ENCODE results near the gene IRF2BP2.

Gene IRF2BP2

DNA sequence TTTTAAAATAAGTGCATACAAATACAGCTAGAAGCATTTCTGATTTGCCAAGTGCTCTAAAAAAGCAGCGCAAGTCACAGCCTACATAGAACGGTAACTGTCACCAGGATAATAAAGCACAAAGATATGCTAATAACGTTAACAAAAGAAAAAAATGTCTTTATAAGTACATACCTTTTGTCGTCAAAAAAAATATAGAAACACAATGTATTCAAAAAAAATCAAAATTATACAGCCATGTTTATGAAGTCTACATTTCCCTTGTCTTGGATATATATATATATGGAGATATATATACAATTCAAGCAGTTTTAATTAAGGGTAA lies 3.2 kb downstream of the IRF2BP2 start:
- Histone ChIP-seq H3K27me3 (ENCODE audit: insufficient read depth, low read length, poor library complexity) (no peaks in the 10 kb centered on the region), H3K4me3 (ENCODE audit: low read length) (no peak overlapping the region), H3K23ac (ENCODE audit: low read length) (no peak overlapping the region), H3K4me1 (ENCODE audit: control insufficient read depth, low read depth, low read length) (peaks cover 6% of the 10 kb centered on the region), H2BK120ac (ENCODE audit: low read depth, low read length) (no peak overlapping the region), H4K8ac (ENCODE audit: low read depth, low read length) (no peak overlapping the region), H3K27ac (ENCODE audit: low read depth, low read length) (no peak overlapping the region), H2BK15ac (replicated peaks; ENCODE audit: low read depth) (no peak overlapping the region), H3K36me3 (ENCODE audit: control insufficient read depth, insufficient read depth, low read length) (peaks cover 4% of the 10 kb centered on the region), H3K56ac (ENCODE audit: low read length) (no peak overlapping the region), H2AK5ac (ENCODE audit: low read length) (no peak overlapping the region), H3K4me2 (ENCODE audit: low read length) (peak overlapping the region; percentile 38), H4K5ac (ENCODE audit: low read length) (no peak overlapping the region), H3K4ac (ENCODE audit: low read depth, low read length) (no peak overlapping the region), H3K18ac (ENCODE audit: low read length) (no peak overlapping the region), H3K79me2 (ENCODE audit: control insufficient read depth, insufficient read depth, low read length) (peaks cover 52% of the 10 kb centered on the region), H3K9ac (ENCODE audit: low read length) (peak overlapping the region; percentile 14), H3K79me1 (ENCODE audit: low read length) (peaks cover 8% of the 10 kb centered on the region), H2BK5ac (ENCODE audit: low read length) (no peak overlapping the region)
- no peak for DNase-seq
- WGBS (ENCODE audit: extremely low coverage, insufficient coverage, low lambda C conversion rate), result no CpG with 5 or more reads among the region's 4 CpGs

DNA sequence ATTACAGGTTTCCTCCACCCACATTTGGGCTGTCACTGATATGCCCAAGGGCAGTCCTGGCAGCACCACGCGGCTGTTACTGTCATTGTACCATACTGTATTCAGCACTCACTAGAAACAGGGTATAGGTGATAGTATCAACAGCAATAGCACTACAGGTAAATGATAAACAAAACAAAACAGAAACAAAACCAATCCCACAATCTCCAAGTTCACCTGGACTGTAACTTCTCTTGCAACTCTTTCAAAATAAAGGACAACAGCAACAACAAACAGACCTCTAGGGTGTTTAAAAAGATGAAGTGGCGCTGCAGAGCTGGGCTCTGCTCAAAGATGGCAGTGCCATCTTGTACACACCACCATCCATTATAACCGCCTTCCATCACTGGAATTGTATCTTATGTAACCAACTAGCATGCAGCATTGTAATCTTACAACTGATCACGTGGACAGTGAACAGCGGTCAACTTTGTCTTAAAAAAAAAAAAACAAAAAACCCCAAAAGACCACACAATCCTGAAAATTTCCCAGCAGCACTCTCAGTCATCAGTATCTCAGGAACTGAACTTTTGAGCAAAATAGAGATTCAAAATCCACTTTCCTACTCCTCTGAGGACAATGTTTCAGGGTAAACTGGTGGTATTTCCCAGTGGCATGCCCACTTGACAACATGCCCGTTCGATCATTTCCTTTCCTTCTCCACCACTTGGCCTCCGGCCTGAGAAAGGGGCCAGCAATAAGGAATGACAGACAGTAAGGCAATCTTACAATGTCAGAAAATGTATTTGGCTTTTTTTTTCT lies 3.8 kb downstream of the IRF2BP2 start:
- Histone ChIP-seq H3K4ac (ENCODE audit: low read depth, low read length) (no peak overlapping the region), H4K8ac (ENCODE audit: low read depth, low read length) (no peak overlapping the region), H3K36me3 (ENCODE audit: control insufficient read depth, insufficient read depth, low read length) (peaks cover 4% of the 10 kb centered on the region), H3K4me1 (ENCODE audit: control insufficient read depth, low read depth, low read length) (peaks cover 7% of the 10 kb centered on the region), H3K27me3 (ENCODE audit: insufficient read depth, low read length, poor library complexity) (no peaks in the 10 kb centered on the region), H3K9ac (ENCODE audit: low read length) (peak overlapping the region; percentile 50), H3K79me2 (ENCODE audit: control insufficient read depth, insufficient read depth, low read length) (peaks cover 52% of the 10 kb centered on the region), H3K23ac (ENCODE audit: low read length) (no peak overlapping the region), H3K4me2 (ENCODE audit: low read length) (peak overlapping the region; percentile 38), H3K79me1 (ENCODE audit: low read length) (peaks cover 8% of the 10 kb centered on the region), H3K4me3 (ENCODE audit: low read length) (peak overlapping the region; percentile 3), H3K56ac (ENCODE audit: low read length) (peak overlapping the region; percentile 3), H2BK5ac (ENCODE audit: low read length) (no peak overlapping the region), H2AK5ac (ENCODE audit: low read length) (no peak overlapping the region), H4K5ac (ENCODE audit: low read length) (no peak overlapping the region), H3K27ac (ENCODE audit: low read depth, low read length) (no peak overlapping the region), H3K18ac (ENCODE audit: low read length) (no peak overlapping the region), H2BK15ac (replicated peaks; ENCODE audit: low read depth) (no peak overlapping the region), H2BK120ac (ENCODE audit: low read depth, low read length) (no peak overlapping the region)
- WGBS (ENCODE audit: extremely low coverage, insufficient coverage, low lambda C conversion rate), result no CpG with 5 or more reads among the region's 9 CpGs
- DNase-seq, result no peak

DNA sequence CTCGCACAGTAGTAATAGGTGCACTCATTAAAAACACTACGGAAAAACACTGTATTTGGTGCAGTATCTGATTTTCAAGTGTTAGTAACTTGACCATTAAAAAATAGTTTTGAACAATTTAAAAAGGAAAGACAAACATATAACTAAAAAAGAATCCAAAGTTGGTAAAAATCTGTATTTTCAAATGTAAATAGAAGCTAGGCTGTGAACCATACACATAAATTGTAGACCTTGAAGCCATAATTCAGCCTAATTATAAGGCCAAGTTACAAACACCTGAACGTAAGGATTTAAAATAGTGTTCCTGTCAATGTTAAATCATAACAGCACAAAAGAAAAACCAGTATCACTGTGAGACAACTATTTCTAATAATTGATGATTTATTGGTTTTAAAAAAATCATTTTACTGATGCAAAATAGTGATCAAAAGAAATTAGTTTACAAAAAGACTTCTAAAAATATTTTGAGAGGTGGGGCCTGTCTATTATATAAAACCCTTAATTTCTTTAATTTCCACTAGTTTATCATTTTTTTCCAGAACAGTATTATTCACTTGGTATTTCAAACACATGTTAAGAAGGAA lies 4.5 kb downstream of the IRF2BP2 start:
- Histone ChIP-seq H3K36me3 (ENCODE audit: control insufficient read depth, insufficient read depth, low read length) (peaks cover 4% of the 10 kb centered on the region), H4K5ac (ENCODE audit: low read length) (no peak overlapping the region), H3K23ac (ENCODE audit: low read length) (no peak overlapping the region), H3K4ac (ENCODE audit: low read depth, low read length) (no peak overlapping the region), H3K4me1 (ENCODE audit: control insufficient read depth, low read depth, low read length) (peaks cover 7% of the 10 kb centered on the region), H3K4me2 (ENCODE audit: low read length) (peak overlapping the region; percentile 38), H2AK5ac (ENCODE audit: low read length) (no peak overlapping the region), H3K4me3 (ENCODE audit: low read length) (no peak overlapping the region), H2BK5ac (ENCODE audit: low read length) (no peak overlapping the region), H2BK120ac (ENCODE audit: low read depth, low read length) (no peak overlapping the region), H3K18ac (ENCODE audit: low read length) (no peak overlapping the region), H3K27ac (ENCODE audit: low read depth, low read length) (no peak overlapping the region), H2BK15ac (replicated peaks; ENCODE audit: low read depth) (no peak overlapping the region), H3K79me2 (ENCODE audit: control insufficient read depth, insufficient read depth, low read length) (peaks cover 52% of the 10 kb centered on the region), H4K8ac (ENCODE audit: low read depth, low read length) (no peak overlapping the region), H3K9ac (ENCODE audit: low read length) (peak overlapping the region; percentile 58), H3K56ac (ENCODE audit: low read length) (no peak overlapping the region), H3K79me1 (ENCODE audit: low read length) (peaks cover 8% of the 10 kb centered on the region), H3K27me3 (ENCODE audit: insufficient read depth, low read length, poor library complexity) (no peaks in the 10 kb centered on the region)
- no CpG with 5 or more reads among the region's 3 CpGs for WGBS (ENCODE audit: extremely low coverage, insufficient coverage, low lambda C conversion rate)
- no peak for DNase-seq

DNA sequence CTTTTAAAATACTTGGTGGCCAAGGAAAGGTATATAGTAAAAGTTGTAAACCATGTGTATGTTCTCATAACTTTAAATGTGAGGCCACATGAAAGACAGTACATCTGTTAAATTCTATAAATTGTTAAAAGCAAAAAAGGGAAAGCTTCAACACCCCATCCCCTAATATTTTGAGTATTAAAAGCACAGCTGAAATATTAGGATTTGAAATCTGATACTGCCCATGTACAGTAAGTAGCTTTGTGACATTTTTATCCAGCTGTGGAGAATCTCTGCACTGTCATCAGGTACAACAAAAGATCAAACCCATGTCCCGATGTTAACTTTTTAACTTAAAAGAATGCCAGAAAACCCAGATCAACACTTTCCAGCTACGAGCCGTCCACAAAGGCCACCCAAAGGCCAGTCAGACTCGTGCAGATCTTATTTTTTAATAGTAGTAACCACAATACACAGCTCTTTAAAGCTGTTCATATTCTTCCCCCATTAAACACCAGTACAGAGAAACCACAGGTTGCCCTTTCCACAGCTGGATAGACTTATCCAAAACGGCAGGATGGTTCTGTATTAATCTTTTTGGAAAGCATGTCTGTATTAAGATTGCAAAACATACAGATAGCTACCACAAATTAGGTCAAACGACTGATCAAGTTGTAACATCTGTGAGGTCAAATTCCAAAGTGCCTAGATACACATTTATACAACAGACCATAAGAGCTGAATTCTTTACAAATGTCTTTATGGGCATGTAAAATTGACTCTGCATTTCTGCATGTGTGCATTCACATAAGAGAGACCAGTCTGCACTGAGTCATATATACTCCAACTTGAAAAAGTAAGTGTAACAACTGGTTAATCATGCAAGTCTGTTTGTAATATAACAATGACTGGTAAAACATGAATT lies 5.2 kb downstream of the IRF2BP2 start:
- no peak overlapping the region for H3K27ac ChIP-seq (ENCODE audit: low read depth, low read length)
- DNase-seq, result no peak
- H3K36me3 ChIP-seq (ENCODE audit: control insufficient read depth, insufficient read depth, low read length), result peaks cover 4% of the 10 kb centered on the region

DNA sequence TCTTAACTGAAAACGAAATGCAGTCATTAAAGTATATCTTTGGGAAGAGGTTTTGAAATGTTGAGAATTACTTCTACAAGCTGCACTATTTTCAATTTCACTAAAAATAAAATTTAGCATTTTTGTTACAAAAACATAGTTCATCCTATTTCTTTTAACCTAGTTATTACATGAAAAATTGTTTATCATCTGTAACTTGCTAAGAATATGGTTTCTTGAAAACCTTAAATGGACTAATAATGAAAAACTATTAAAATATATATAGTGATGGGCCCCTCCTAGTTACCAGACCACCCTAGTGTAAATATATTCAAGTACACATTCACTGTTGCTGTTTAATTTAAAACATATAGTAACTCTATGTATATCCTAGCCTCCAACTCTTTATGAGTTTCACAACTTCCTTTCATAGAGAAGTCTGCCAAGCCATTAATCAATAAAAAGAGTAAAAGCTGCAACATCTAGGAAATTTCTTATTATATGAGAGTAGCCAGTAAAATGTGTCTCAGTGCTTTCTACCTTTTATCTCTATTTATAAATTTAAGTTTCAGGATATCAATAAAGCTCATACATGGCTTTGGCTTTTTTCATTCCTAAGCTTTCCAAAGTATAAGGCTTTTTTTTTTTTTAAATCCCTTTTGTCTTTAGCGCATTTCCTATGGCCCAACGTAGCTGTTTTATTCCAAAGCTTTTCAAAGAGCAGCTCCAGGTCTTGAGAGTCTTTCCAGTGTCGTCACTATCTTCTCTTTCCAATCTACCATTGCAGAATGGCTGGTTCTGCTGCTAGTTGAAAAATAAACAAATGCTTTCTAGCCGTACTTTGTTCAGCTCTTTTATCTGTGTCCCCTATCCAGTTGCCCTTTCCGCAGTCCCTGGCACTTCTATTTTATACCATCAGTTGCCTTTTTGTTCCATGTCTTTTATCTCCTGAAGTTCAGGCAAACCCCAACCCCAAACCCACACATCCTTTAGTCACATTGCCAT lies 6.5 kb downstream of the IRF2BP2 start:
- H3K4me3 ChIP-seq (ENCODE audit: low read length), result no peak overlapping the region
- H3K79me1 ChIP-seq (ENCODE audit: low read length), result peaks cover 8% of the 10 kb centered on the region
- no peak overlapping the region for H4K8ac ChIP-seq (ENCODE audit: low read depth, low read length)
- no peak for DNase-seq
- H3K36me3 ChIP-seq (ENCODE audit: control insufficient read depth, insufficient read depth, low read length), result peaks cover 4% of the 10 kb centered on the region
- no peak overlapping the region for H2BK120ac ChIP-seq (ENCODE audit: low read depth, low read length)
- H3K18ac ChIP-seq (ENCODE audit: low read length), result no peak overlapping the region
- H2BK5ac ChIP-seq (ENCODE audit: low read length), result no peak overlapping the region
- H2BK15ac ChIP-seq (replicated peaks; ENCODE audit: low read depth), result no peak overlapping the region
- no peak overlapping the region for H3K23ac ChIP-seq (ENCODE audit: low read length)
- H4K5ac ChIP-seq (ENCODE audit: low read length), result no peak overlapping the region
- H3K4me2 ChIP-seq (ENCODE audit: low read length), result peak overlapping the region; percentile 43
- WGBS (ENCODE audit: extremely low coverage, insufficient coverage, low lambda C conversion rate), result no CpG with 5 or more reads among the region's 6 CpGs
- H3K27me3 ChIP-seq (ENCODE audit: insufficient read depth, low read length, poor library complexity), result no peaks in the 10 kb centered on the region
- H3K4me1 ChIP-seq (ENCODE audit: control insufficient read depth, low read depth, low read length), result peaks cover 7% of the 10 kb centered on the region
- H3K27ac ChIP-seq (ENCODE audit: low read depth, low read length), result no peak overlapping the region
- peaks cover 44% of the 10 kb centered on the region for H3K79me2 ChIP-seq (ENCODE audit: control insufficient read depth, insufficient read depth, low read length)
- H3K56ac ChIP-seq (ENCODE audit: low read length), result peak overlapping the region; percentile 65
- H3K4ac ChIP-seq (ENCODE audit: low read depth, low read length), result no peak overlapping the region
- peak overlapping the region; percentile 51 for H3K9ac ChIP-seq (ENCODE audit: low read length)
- no peak overlapping the region for H2AK5ac ChIP-seq (ENCODE audit: low read length)

More for the DNA sequence above, 5.2 kb downstream of the IRF2BP2 start:
- whole genome bisulfite sequencing (ENCODE audit: extremely low coverage, insufficient coverage, low lambda C conversion rate), result no CpG with 5 or more reads among the region's 6 CpGs
- no peak overlapping the region for H3K4me3 ChIP-seq (ENCODE audit: low read length)
- H3K4ac ChIP-seq (ENCODE audit: low read depth, low read length), result no peak overlapping the region
- no peak overlapping the region for H2BK15ac ChIP-seq (replicated peaks; ENCODE audit: low read depth)
- H3K9ac ChIP-seq (ENCODE audit: low read length), result peak overlapping the region; percentile 58
- no peak overlapping the region for H2BK5ac ChIP-seq (ENCODE audit: low read length)
- no peak overlapping the region for H3K18ac ChIP-seq (ENCODE audit: low read length)
- peaks cover 52% of the 10 kb centered on the region for H3K79me2 ChIP-seq (ENCODE audit: control insufficient read depth, insufficient read depth, low read length)
- H2AK5ac ChIP-seq (ENCODE audit: low read length), result no peak overlapping the region
- peaks cover 7% of the 10 kb centered on the region for H3K4me1 ChIP-seq (ENCODE audit: control insufficient read depth, low read depth, low read length)
- H3K4me2 ChIP-seq (ENCODE audit: low read length), result peak overlapping the region; percentile 36
- no peak overlapping the region for H3K23ac ChIP-seq (ENCODE audit: low read length)
- peak overlapping the region; percentile 50 for H3K56ac ChIP-seq (ENCODE audit: low read length)
- no peak overlapping the region for H2BK120ac ChIP-seq (ENCODE audit: low read depth, low read length)
- peaks cover 8% of the 10 kb centered on the region for H3K79me1 ChIP-seq (ENCODE audit: low read length)
- no peaks in the 10 kb centered on the region for H3K27me3 ChIP-seq (ENCODE audit: insufficient read depth, low read length, poor library complexity)
- H4K5ac ChIP-seq (ENCODE audit: low read length), result no peak overlapping the region
- no peak overlapping the region for H4K8ac ChIP-seq (ENCODE audit: low read depth, low read length)
